Bronchial epithelial cell (primary cell): ENCODE measurements around the gene ACOXL. TPM values are rescaled to one million over a fixed set of nuclear protein-coding genes. Genes with fewer than 3 reads are reported as not detected.

Experiments
- DNase-seq: peaks from one replicate; pipeline ENCODE4 v3.0.0-alpha.2; 2010; ENCODE audit warnings: low read depth
- FAIRE-seq: peaks from 2 replicates; lab custom pipeline; 2011; peaks lifted over from hg19 to GRCh38; lab: Jason Lieb, UNC
- H3K27me3 ChIP-seq: 2 replicates; pipeline ENCODE4 v1.5.1; 2011; ENCODE audit warnings: low read length; ENCODE audit not compliant: control insufficient read depth, insufficient read depth
- H3K36me3 ChIP-seq: 2 replicates; pipeline ENCODE4 v1.5.1; 2011; ENCODE audit warnings: low read length; ENCODE audit not compliant: control insufficient read depth, insufficient read depth
- H3K4me3 ChIP-seq: 2 replicates; pipeline ENCODE4 v1.5.1; 2011; ENCODE audit warnings: mild to moderate bottlenecking, low read depth, low read length, control low read depth
- total RNA-seq: library from RNA; depleted of rRNA; stranded (reverse); fragments of >200 nt; gene quantifications from 2 replicates; pipeline ENCODE4 v1.2.1, GENCODE V29; 2014
- TF ChIP-seq, protein P1 (sequence below): IDR thresholded peaks from 2 replicates; pipeline ENCODE4 v1.5.1; 2011; ENCODE audit warnings: mild to moderate bottlenecking, moderate library complexity, low read length, control low read depth, inconsistent platforms; ENCODE audit not compliant: insufficient read depth, severe bottlenecking

The ACOXL gene
- total RNA-seq, 1 donor from 2014 or later, result not detected

GRCh38 chr2:110746586-110747521 is 14.5 kb downstream of the ACOXL start:
- Histone ChIP-seq H3K4me3 (no peak overlapping the region), H3K27me3 (no peaks in the 10 kb centered on the region), H3K36me3 (no peaks in the 10 kb centered on the region)
- no peak for DNase-seq
- no peak for FAIRE-seq
- TF ChIP-seq, protein P1, sequence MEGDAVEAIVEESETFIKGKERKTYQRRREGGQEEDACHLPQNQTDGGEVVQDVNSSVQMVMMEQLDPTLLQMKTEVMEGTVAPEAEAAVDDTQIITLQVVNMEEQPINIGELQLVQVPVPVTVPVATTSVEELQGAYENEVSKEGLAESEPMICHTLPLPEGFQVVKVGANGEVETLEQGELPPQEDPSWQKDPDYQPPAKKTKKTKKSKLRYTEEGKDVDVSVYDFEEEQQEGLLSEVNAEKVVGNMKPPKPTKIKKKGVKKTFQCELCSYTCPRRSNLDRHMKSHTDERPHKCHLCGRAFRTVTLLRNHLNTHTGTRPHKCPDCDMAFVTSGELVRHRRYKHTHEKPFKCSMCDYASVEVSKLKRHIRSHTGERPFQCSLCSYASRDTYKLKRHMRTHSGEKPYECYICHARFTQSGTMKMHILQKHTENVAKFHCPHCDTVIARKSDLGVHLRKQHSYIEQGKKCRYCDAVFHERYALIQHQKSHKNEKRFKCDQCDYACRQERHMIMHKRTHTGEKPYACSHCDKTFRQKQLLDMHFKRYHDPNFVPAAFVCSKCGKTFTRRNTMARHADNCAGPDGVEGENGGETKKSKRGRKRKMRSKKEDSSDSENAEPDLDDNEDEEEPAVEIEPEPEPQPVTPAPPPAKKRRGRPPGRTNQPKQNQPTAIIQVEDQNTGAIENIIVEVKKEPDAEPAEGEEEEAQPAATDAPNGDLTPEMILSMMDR, result no peak

GRCh38 chr2:110747522-110748488 is 15.4 kb downstream of the ACOXL start:
- Histone ChIP-seq H3K27me3 (no peaks in the 10 kb centered on the region), H3K4me3 (no peak overlapping the region), H3K36me3 (no peaks in the 10 kb centered on the region)
- TF ChIP-seq, protein P1, result no peak
- DNase-seq, result no peak
- FAIRE-seq, result no peak

- FAIRE-seq (no peak), DNase-seq (peak; percentile 12)
- no peaks in the 10 kb centered on the region for H3K27me3 ChIP-seq
- no peaks in the 10 kb centered on the region for H3K36me3 ChIP-seq
- H3K4me3 ChIP-seq, result no peak overlapping the region
- TF ChIP-seq, protein P1, result no peak
Observed at GRCh38 chr2:110748489-110748867, 16.1 kb downstream of the ACOXL start.

- no peak for FAIRE-seq
- Histone ChIP-seq H3K27me3 (no peaks in the 10 kb centered on the region), H3K4me3 (no peak overlapping the region), H3K36me3 (no peaks in the 10 kb centered on the region)
- TF ChIP-seq, protein P1, result no peak
- no peak for DNase-seq
Observed at GRCh38 chr2:110751642-110752041, 19.3 kb downstream of the ACOXL start.

GRCh38 chr2:110752871-110753270 is 20.5 kb downstream of the ACOXL start:
- H3K27me3 ChIP-seq, result no peaks in the 10 kb centered on the region
- TF ChIP-seq, protein P1, result no peak
- FAIRE-seq (no peak), DNase-seq (no peak)
- H3K36me3 ChIP-seq, result no peaks in the 10 kb centered on the region
- no peak overlapping the region for H3K4me3 ChIP-seq
